Osteoblast (primary cell): ENCODE measurements around the gene FGF19. TPM values are rescaled to one million over a fixed set of nuclear protein-coding genes. Genes with fewer than 3 reads are reported as not detected.

Experiments
- DNase-seq: peaks from one replicate; pipeline ENCODE4 v3.0.0; 2011; ENCODE audit warnings: low spot score, mixed read lengths; ENCODE audit not compliant: insufficient read length; ENCODE audit errors: missing footprints
- H2AFZ ChIP-seq: 2 replicates; pipeline ENCODE4 v1.6.0; 2011; ENCODE audit warnings: mild to moderate bottlenecking, low read length
- H3K27ac ChIP-seq: 2 replicates; pipeline ENCODE4 v1.5.1; 2011; ENCODE audit warnings: mild to moderate bottlenecking, low read depth, low read length, moderate library complexity
- H3K27me3 ChIP-seq: 2 replicates; pipeline ENCODE4 v1.6.0; 2012; ENCODE audit warnings: mild to moderate bottlenecking, control low read depth, inconsistent platforms, low read length, moderate library complexity; ENCODE audit not compliant: insufficient read depth
- H3K36me3 ChIP-seq: 2 replicates; pipeline ENCODE4 v1.5.1; 2011; ENCODE audit warnings: mild to moderate bottlenecking, low read length, control low read depth, moderate library complexity; ENCODE audit not compliant: insufficient read depth
- H3K4me1 ChIP-seq: 2 replicates; pipeline ENCODE4 v1.5.1; 2011; ENCODE audit warnings: mild to moderate bottlenecking, low read length, control low read depth, moderate library complexity; ENCODE audit not compliant: insufficient read depth
- H3K4me2 ChIP-seq: 2 replicates; pipeline ENCODE4 v1.6.0; 2011; ENCODE audit warnings: mild to moderate bottlenecking, low read length; ENCODE audit not compliant: insufficient read depth
- H3K4me3 ChIP-seq: fragments of 200-600 bp; sonication (generic); 3 replicates; pipeline ENCODE4 v1.5.1; 2012; ENCODE audit warnings: mild to moderate bottlenecking, low read length, inconsistent platforms; ENCODE audit not compliant: insufficient read depth
- H3K79me2 ChIP-seq: 2 replicates; pipeline ENCODE4 v1.6.0; 2012; ENCODE audit warnings: mild to moderate bottlenecking, low read length, control low read depth, inconsistent platforms; ENCODE audit not compliant: insufficient read depth
- H3K9me3 ChIP-seq: 2 replicates; pipeline ENCODE4 v1.5.1; 2011; ENCODE audit warnings: low read depth, low read length, control low read depth
- H4K20me1 ChIP-seq: 2 replicates; pipeline ENCODE4 v1.6.0; 2012; ENCODE audit warnings: mild to moderate bottlenecking, low read length, control low read depth; ENCODE audit not compliant: insufficient read depth
- total RNA-seq: library from RNA; depleted of rRNA; stranded (reverse); fragments of >200 nt; gene quantifications from 2 replicates; pipeline ENCODE4 v1.2.3, GENCODE V29; 2012
- TF ChIP-seq, protein P1 (sequence below): IDR thresholded peaks from 2 replicates; pipeline ENCODE4 v1.5.1; 2011; ENCODE audit warnings: mild to moderate bottlenecking, low read depth, low read length, moderate library complexity; ENCODE audit errors: extremely low read depth

The FGF19 gene
- total RNA-seq, 1 donor: not detected

- H3K36me3 ChIP-seq: peaks cover 55% of the 10 kb centered on the region
- no peaks in the 10 kb centered on the region for H3K27me3 ChIP-seq
- no peak overlapping the region for H3K4me2 ChIP-seq
- no peaks in the 10 kb centered on the region for H3K4me1 ChIP-seq
- peaks cover 18% of the 10 kb centered on the region for H3K79me2 ChIP-seq
- H3K4me3 ChIP-seq: no peak overlapping the region
- peaks cover 45% of the 10 kb centered on the region for H4K20me1 ChIP-seq
- H3K9me3 ChIP-seq: no peaks in the 10 kb centered on the region
- no peak overlapping the region for H2AFZ ChIP-seq
- TF ChIP-seq, protein P1, sequence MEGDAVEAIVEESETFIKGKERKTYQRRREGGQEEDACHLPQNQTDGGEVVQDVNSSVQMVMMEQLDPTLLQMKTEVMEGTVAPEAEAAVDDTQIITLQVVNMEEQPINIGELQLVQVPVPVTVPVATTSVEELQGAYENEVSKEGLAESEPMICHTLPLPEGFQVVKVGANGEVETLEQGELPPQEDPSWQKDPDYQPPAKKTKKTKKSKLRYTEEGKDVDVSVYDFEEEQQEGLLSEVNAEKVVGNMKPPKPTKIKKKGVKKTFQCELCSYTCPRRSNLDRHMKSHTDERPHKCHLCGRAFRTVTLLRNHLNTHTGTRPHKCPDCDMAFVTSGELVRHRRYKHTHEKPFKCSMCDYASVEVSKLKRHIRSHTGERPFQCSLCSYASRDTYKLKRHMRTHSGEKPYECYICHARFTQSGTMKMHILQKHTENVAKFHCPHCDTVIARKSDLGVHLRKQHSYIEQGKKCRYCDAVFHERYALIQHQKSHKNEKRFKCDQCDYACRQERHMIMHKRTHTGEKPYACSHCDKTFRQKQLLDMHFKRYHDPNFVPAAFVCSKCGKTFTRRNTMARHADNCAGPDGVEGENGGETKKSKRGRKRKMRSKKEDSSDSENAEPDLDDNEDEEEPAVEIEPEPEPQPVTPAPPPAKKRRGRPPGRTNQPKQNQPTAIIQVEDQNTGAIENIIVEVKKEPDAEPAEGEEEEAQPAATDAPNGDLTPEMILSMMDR: no peak
- peak overlapping the region; percentile 5 for H3K27ac ChIP-seq
- DNase-seq: peak; percentile 78
Measured at GRCh38 chr11:69654001-69654659, 49.7 kb downstream of the FGF19 start.

- H3K4me1 ChIP-seq: no peaks in the 10 kb centered on the region
- no peak overlapping the region for H3K4me3 ChIP-seq
- no peaks in the 10 kb centered on the region for H3K9me3 ChIP-seq
- peaks cover 62% of the 10 kb centered on the region for H3K36me3 ChIP-seq
- peaks cover 50% of the 10 kb centered on the region for H4K20me1 ChIP-seq
- peaks cover 24% of the 10 kb centered on the region for H3K79me2 ChIP-seq
- H3K27me3 ChIP-seq: no peaks in the 10 kb centered on the region
- H3K4me2 ChIP-seq: no peak overlapping the region
- TF ChIP-seq, protein P1: no peak
- peak; percentile 64 for DNase-seq
- no peak overlapping the region for H3K27ac ChIP-seq
- H2AFZ ChIP-seq: no peak overlapping the region
Measured at GRCh38 chr11:69653406-69653960, 50.3 kb downstream of the FGF19 start.

- Histone ChIP-seq H3K9me3 (no peaks in the 10 kb centered on the region), H3K4me2 (no peak overlapping the region), H3K27ac (no peak overlapping the region), H3K79me2 (peaks cover 29% of the 10 kb centered on the region), H4K20me1 (peaks cover 55% of the 10 kb centered on the region), H2AFZ (no peak overlapping the region), H3K36me3 (peaks cover 67% of the 10 kb centered on the region), H3K4me3 (no peak overlapping the region), H3K27me3 (no peaks in the 10 kb centered on the region), H3K4me1 (no peaks in the 10 kb centered on the region)
- peak; percentile 79 for DNase-seq
- TF ChIP-seq, protein P1: no peak
Measured at GRCh38 chr11:69652999-69653398, 50.8 kb downstream of the FGF19 start.

DNA sequence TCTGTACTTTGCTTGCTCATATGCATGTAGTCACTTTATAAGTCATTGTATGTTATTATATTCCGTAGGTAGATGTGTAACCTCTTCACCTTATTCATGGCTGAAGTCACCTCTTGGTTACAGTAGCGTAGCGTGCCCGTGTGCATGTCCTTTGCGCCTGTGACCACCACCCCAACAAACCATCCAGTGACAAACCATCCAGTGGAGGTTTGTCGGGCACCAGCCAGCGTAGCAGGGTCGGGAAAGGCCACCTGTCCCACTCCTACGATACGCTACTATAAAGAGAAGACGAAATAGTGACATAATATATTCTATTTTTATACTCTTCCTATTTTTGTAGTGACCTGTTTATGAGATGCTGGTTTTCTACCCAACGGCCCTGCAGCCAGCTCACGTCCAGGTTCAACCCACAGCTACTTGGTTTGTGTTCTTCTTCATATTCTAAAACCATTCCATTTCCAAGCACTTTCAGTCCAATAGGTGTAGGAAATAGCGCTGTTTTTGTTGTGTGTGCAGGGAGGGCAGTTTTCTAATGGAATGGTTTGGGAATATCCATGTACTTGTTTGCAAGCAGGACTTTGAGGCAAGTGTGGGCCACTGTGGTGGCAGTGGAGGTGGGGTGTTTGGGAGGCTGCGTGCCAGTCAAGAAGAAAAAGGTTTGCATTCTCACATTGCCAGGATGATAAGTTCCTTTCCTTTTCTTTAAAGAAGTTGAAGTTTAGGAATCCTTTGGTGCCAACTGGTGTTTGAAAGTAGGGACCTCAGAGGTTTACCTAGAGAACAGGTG lies 51.8 kb downstream of the FGF19 start:
- H3K27me3 ChIP-seq: no peaks in the 10 kb centered on the region
- no peaks in the 10 kb centered on the region for H3K4me1 ChIP-seq
- peaks cover 76% of the 10 kb centered on the region for H3K36me3 ChIP-seq
- no peak overlapping the region for H3K4me3 ChIP-seq
- no peaks in the 10 kb centered on the region for H3K9me3 ChIP-seq
- no peak overlapping the region for H3K4me2 ChIP-seq
- H3K79me2 ChIP-seq: peaks cover 38% of the 10 kb centered on the region
- peaks cover 64% of the 10 kb centered on the region for H4K20me1 ChIP-seq
- no peak overlapping the region for H2AFZ ChIP-seq
- no peak overlapping the region for H3K27ac ChIP-seq
- peak; percentile 59 for DNase-seq
- TF ChIP-seq, protein P1: no peak
